IMR-90 (cell line): Measurements from ENCODE around the gene CNDP2. TPM values are rescaled to one million over a fixed set of nuclear protein-coding genes. Genes with fewer than 3 reads are reported as not detected.

Experiments
- ATAC-seq: fragments of 200-7000 bp; cut with Tn5 transposase; 2 replicates; pipeline ENCODE4 v1.9.1; 2020; ENCODE audit warnings: low read depth, mild to moderate bottlenecking, moderate library complexity
- BruUV-seq: library from RNA; stranded (reverse); fragments of 400-500 nt; replicated peaks from 2 replicates; lab custom pipeline; 2021; lab: Mats Ljungman, UMichigan
- CTCF ChIA-PET: fragments of 300-600 bp; formaldehyde crosslinking; extraction: SDS; loops from one replicate; lab custom pipeline; 2021; ENCODE audit warnings: antibody characterized with exemption; lab: Yijun Ruan, JAX
- POLR2A ChIA-PET: fragments of 300-600 bp; sonication (Branson Sonifier 250); formaldehyde crosslinking; loops from one replicate; lab custom pipeline; 2022; ENCODE audit warnings: antibody characterized with exemption; ENCODE audit not compliant: unreplicated experiment; lab: Charles Lee
- DNase-seq: peaks from one replicate; pipeline ENCODE4 v3.0.0; 2013
- H2AFZ ChIP-seq: replicated peaks from 2 replicates; pipeline ENCODE3; 2013; ENCODE audit warnings: low read length, mild to moderate bottlenecking; ENCODE audit not compliant: poor library complexity
- H2AK5ac ChIP-seq: 2 replicates; pipeline ENCODE4 v1.6.1; 2013; ENCODE audit warnings: low read depth, low read length, inconsistent platforms
- H2AK9ac ChIP-seq: replicated peaks from 2 replicates; pipeline ENCODE3; 2013; ENCODE audit warnings: mild to moderate bottlenecking, low read depth, low read length, moderate library complexity; ENCODE audit not compliant: poor library complexity
- H2BK120ac ChIP-seq: 2 replicates; pipeline ENCODE4 v1.6.1; 2013; ENCODE audit warnings: low read depth, low read length, inconsistent platforms
- H2BK15ac ChIP-seq: 3 replicates; pipeline ENCODE4 v1.6.1; 2013; ENCODE audit warnings: low read depth, low read length, inconsistent platforms
- H2BK20ac ChIP-seq: 2 replicates; pipeline ENCODE4 v1.6.1; 2013; ENCODE audit warnings: low read depth, mild to moderate bottlenecking, inconsistent platforms, low read length, moderate library complexity
- H2BK5ac ChIP-seq: 2 replicates; pipeline ENCODE4 v1.6.1; 2013; ENCODE audit warnings: mild to moderate bottlenecking, low read depth, low read length, inconsistent platforms; ENCODE audit not compliant: poor library complexity, severe bottlenecking
- H3K14ac ChIP-seq: replicated peaks from 2 replicates; pipeline ENCODE4 v1.6.1; 2013; ENCODE audit warnings: low read depth, low read length, inconsistent platforms
- H3K18ac ChIP-seq: 2 replicates; pipeline ENCODE4 v1.6.1; 2013; ENCODE audit warnings: low read depth, low read length, control low read depth
- H3K23ac ChIP-seq: 2 replicates; pipeline ENCODE4 v1.6.1; 2013; ENCODE audit warnings: low read depth, low read length, inconsistent platforms
- H3K27ac ChIP-seq: 2 replicates; pipeline ENCODE4 v1.5.1; 2013; ENCODE audit warnings: mild to moderate bottlenecking, control low read depth, low read length; ENCODE audit not compliant: insufficient read depth
- H3K27me3 ChIP-seq: 2 replicates; pipeline ENCODE4 v1.6.1; 2013; ENCODE audit warnings: low read length; ENCODE audit not compliant: control insufficient read depth, insufficient read depth
- H3K36me3 ChIP-seq: 2 replicates; pipeline ENCODE4 v1.6.1; 2013; ENCODE audit warnings: low read length, mixed read lengths; ENCODE audit not compliant: control insufficient read depth, insufficient read depth
- H3K4ac ChIP-seq: 2 replicates; pipeline ENCODE4 v1.6.1; 2013; ENCODE audit warnings: low read depth, low read length, inconsistent platforms
- H3K4me1 ChIP-seq: 2 replicates; pipeline ENCODE4 v1.6.1; 2013; ENCODE audit warnings: low read length, mixed read lengths; ENCODE audit not compliant: control insufficient read depth, insufficient read depth
- H3K4me2 ChIP-seq: 2 replicates; pipeline ENCODE4 v1.6.1; 2013; ENCODE audit warnings: low read depth, mild to moderate bottlenecking, control low read depth, low read length, moderate library complexity
- H3K4me3 ChIP-seq: 2 replicates; pipeline ENCODE4 v1.5.1; 2013; ENCODE audit warnings: low read depth, mild to moderate bottlenecking, control low read depth, low read length, moderate library complexity; ENCODE audit not compliant: insufficient read depth
- H3K56ac ChIP-seq: 2 replicates; pipeline ENCODE4 v1.6.1; 2013; ENCODE audit warnings: low read length, inconsistent platforms; ENCODE audit not compliant: insufficient read depth; ENCODE audit errors: extremely low read depth
- H3K79me1 ChIP-seq, 2 experiments: 2 replicates each; pipeline ENCODE4 v1.6.1; 2013; ENCODE audit warnings: low read length in 2 of 2, inconsistent platforms in 1 of 2, low read depth in 1 of 2
- H3K9ac ChIP-seq: 2 replicates; pipeline ENCODE4 v1.6.1; 2013; ENCODE audit warnings: low read depth, low read length, control low read depth
- H3K9me1 ChIP-seq: 2 replicates; pipeline ENCODE4 v1.6.1; 2013; ENCODE audit warnings: low read length, inconsistent platforms; ENCODE audit not compliant: insufficient read depth
- H3K9me3 ChIP-seq: 2 replicates; pipeline ENCODE4 v1.6.1; 2013; ENCODE audit warnings: low read length; ENCODE audit not compliant: control insufficient read depth, insufficient read depth
- H4K20me1 ChIP-seq: 2 replicates; pipeline ENCODE4 v1.6.1; 2013; ENCODE audit warnings: low read length, inconsistent platforms; ENCODE audit not compliant: insufficient read depth
- H4K5ac ChIP-seq: 2 replicates; pipeline ENCODE4 v1.6.1; 2013; ENCODE audit warnings: mild to moderate bottlenecking, low read depth, low read length, control low read depth
- H4K8ac ChIP-seq, 2 experiments: 2 replicates each; pipeline ENCODE4 v1.6.1; 2013; ENCODE audit warnings: low read depth in 2 of 2, low read length in 2 of 2, control low read depth in 1 of 2, inconsistent platforms in 1 of 2
- H4K91ac ChIP-seq: 2 replicates; pipeline ENCODE4 v1.6.1; 2013; ENCODE audit warnings: low read depth, low read length, inconsistent platforms; ENCODE audit not compliant: insufficient read depth
- RCOR1 ChIP-seq: IDR thresholded peaks from 2 replicates; pipeline ENCODE4 v1.6.1; 2012; ENCODE audit warnings: mild to moderate bottlenecking, low read length, improper control_type of control experiment; ENCODE audit not compliant: insufficient replicate concordance
- WGBS, 2 experiments: methylation state at CpG; one replicate each; pipeline versions ENCODE4 v1.1.5 to v1.1.7; 2013; ENCODE audit warnings: missing lambda C conversion rate in 2 of 2; ENCODE audit not compliant: insufficient read length in 1 of 2; ENCODE audit errors: extremely low coverage in 2 of 2; 5-methylcytosine and 5-hydroxymethylcytosine counted together
- dilution Hi-C: fragments of 300-500 bp; cut with HindIII; formaldehyde crosslinking; loops from one replicate; pipeline ENCODE4 v1.14.3; 2018; ENCODE audit warnings: low sequenced_read_pairs; ENCODE audit not compliant: unreplicated experiment
- in situ Hi-C: fragments of 300-500 bp; cut with MboI; formaldehyde crosslinking; loops from 3 replicates; pipeline ENCODE4 v1.14.3; 2019; ENCODE audit warnings: low sequenced_read_pairs, inconsistent platforms, mixed read lengths
- intact Hi-C: fragments of 100-400 bp; cut with micrococcal nuclease; formaldehyde crosslinking; loops from 2 replicates; pipeline ENCODE4 v1.10.0; 2022
- polyA plus RNA-seq, 3 experiments: library from polyadenylated mRNA; depleted of rRNA; stranded (reverse); fragments of >200 nt; gene quantifications; 2 replicates each; pipeline ENCODE4 v1.2.3, GENCODE V29; 2012; ENCODE audit warnings: low replicate concordance in 1 of 3
- total RNA-seq: library from RNA; depleted of rRNA; stranded (reverse); fragments of >200 nt; gene quantifications from 2 replicates; pipeline ENCODE4 v1.2.3, GENCODE V29; 2012

Gene CNDP2
- total and polyA plus RNA-seq, 2 of the 4 experiments (the other 2 are of a cell fraction): 52.0 to 67.9 TPM

GRCh38 chr18:74549591-74550104 is 53.5 kb downstream of the CNDP2 start:
- POLR2A ChIA-PET: no interaction called here

More at GRCh38 chr18:74549591-74550104, 53.5 kb downstream of the CNDP2 start:
- Histone ChIP-seq H4K20me1 (no peaks in the 10 kb centered on the region), H2BK20ac (no peak overlapping the region), H3K23ac (no peak overlapping the region), H3K9ac (no peak overlapping the region), H3K56ac (no peak overlapping the region), H3K27ac (no peak overlapping the region), H3K18ac (no peak overlapping the region), H3K27me3 (peaks cover 10% of the 10 kb centered on the region), H3K36me3 (no peaks in the 10 kb centered on the region), H3K9me1 (peaks cover 6% of the 10 kb centered on the region; the same call in 1 of the 2 replicates), H2AK9ac (no peak overlapping the region), H3K79me1 (no peaks in the 10 kb centered on the region), H3K9me3 (peaks cover 5% of the 10 kb centered on the region), H2AK5ac (no peak overlapping the region), H4K5ac (no peak overlapping the region), H2AFZ (no peak overlapping the region), H3K4me1 (peaks cover 3% of the 10 kb centered on the region; the same call in 1 of the 2 replicates), H3K14ac (no peak overlapping the region), H4K91ac (no peak overlapping the region), H2BK15ac (no peak overlapping the region), H3K4me3 (no peak overlapping the region), H4K8ac (no peak overlapping the region), H3K4me2 (no peak overlapping the region), H2BK5ac (no peak overlapping the region), H3K4ac (no peak overlapping the region), H2BK120ac (no peak overlapping the region)
- no peak for ATAC-seq
- no CpG with 5 or more reads among the region's 1 CpG for WGBS, 2 experiments
- no peak for TF ChIP-seq RCOR1
- no peak for DNase-seq
- intact Hi-C loops (loop anchor here (5.0 kb wide), 2 partner anchors 52 to 1847 kb away; partner anchors contain the start of gene CNDP2), in situ Hi-C loops (loop anchor here (5.0 to 25.0 kb wide), 2 partner anchors 197 to 337 kb away; no protein-coding TSS in a partner anchor), dilution Hi-C loops (no loop called here)
- no TSS peak for BruUV-seq
- CTCF ChIA-PET: no interaction called here
